IPS-15b (cell line): ENCODE results near the gene HADH.

ENCODE experiments used
- H3K27me3 ChIP-seq: one replicate; pipeline ENCODE4 v1.6.1; 2013; ENCODE audit warnings: low read length; ENCODE audit not compliant: control insufficient read depth, insufficient read depth
- H3K36me3 ChIP-seq: one replicate; pipeline ENCODE4 v1.6.1; 2013; ENCODE audit warnings: low read length; ENCODE audit not compliant: control insufficient read depth, insufficient read depth
- H3K4me1 ChIP-seq: one replicate; pipeline ENCODE4 v1.6.1; 2013; ENCODE audit warnings: mild to moderate bottlenecking, low read length; ENCODE audit not compliant: control insufficient read depth, insufficient read depth
- H3K4me3 ChIP-seq: one replicate; pipeline ENCODE4 v1.5.1; 2013; ENCODE audit warnings: low read depth, low read length
- H3K9ac ChIP-seq: one replicate; pipeline ENCODE4 v1.6.1; 2013; ENCODE audit warnings: low read depth, mild to moderate bottlenecking, low read length
- H3K9me3 ChIP-seq: one replicate; pipeline ENCODE4 v1.6.1; 2013; ENCODE audit warnings: mild to moderate bottlenecking, low read length; ENCODE audit not compliant: control insufficient read depth, insufficient read depth

Gene HADH

GRCh38 chr4:108052558-108053120 is 63.0 kb downstream of the HADH start:
- Histone ChIP-seq H3K4me1 (no peaks in the 10 kb centered on the region), H3K36me3 (no peaks in the 10 kb centered on the region), H3K9ac (no peak overlapping the region), H3K27me3 (peaks cover 14% of the 10 kb centered on the region), H3K9me3 (no peaks in the 10 kb centered on the region), H3K4me3 (no peak overlapping the region)

- Histone ChIP-seq H3K4me1 (no peaks in the 10 kb centered on the region), H3K27me3 (peaks cover 12% of the 10 kb centered on the region), H3K36me3 (no peaks in the 10 kb centered on the region), H3K9me3 (no peaks in the 10 kb centered on the region), H3K9ac (no peak overlapping the region), H3K4me3 (no peak overlapping the region)
Observed at GRCh38 chr4:108053251-108053711, 63.6 kb downstream of the HADH start.

- H3K4me1 ChIP-seq, result no peaks in the 10 kb centered on the region
- H3K9me3 ChIP-seq, result no peaks in the 10 kb centered on the region
- no peak overlapping the region for H3K4me3 ChIP-seq
- no peaks in the 10 kb centered on the region for H3K36me3 ChIP-seq
- H3K9ac ChIP-seq, result no peak overlapping the region
- H3K27me3 ChIP-seq, result peaks cover 12% of the 10 kb centered on the region
Observed at GRCh38 chr4:108054025-108054638, 64.4 kb downstream of the HADH start.

- H3K9ac ChIP-seq, result no peak overlapping the region
- no peak overlapping the region for H3K4me3 ChIP-seq
- H3K4me1 ChIP-seq, result no peaks in the 10 kb centered on the region
- H3K27me3 ChIP-seq, result peaks cover 2% of the 10 kb centered on the region
- no peaks in the 10 kb centered on the region for H3K36me3 ChIP-seq
- H3K9me3 ChIP-seq, result no peaks in the 10 kb centered on the region
Observed at GRCh38 chr4:108055787-108056186, 66.1 kb downstream of the HADH start.

- H3K9ac ChIP-seq, result no peak overlapping the region
- no peaks in the 10 kb centered on the region for H3K9me3 ChIP-seq
Observed at GRCh38 chr4:108056418-108056817, 66.7 kb downstream of the HADH start.

GRCh38 chr4:108058685-108059440 is 69.2 kb downstream of the HADH start:
- no peak overlapping the region for H3K4me3 ChIP-seq
- no peaks in the 10 kb centered on the region for H3K27me3 ChIP-seq
- H3K4me1 ChIP-seq, result no peaks in the 10 kb centered on the region
- H3K9ac ChIP-seq, result no peak overlapping the region
- H3K36me3 ChIP-seq, result no peaks in the 10 kb centered on the region
- H3K9me3 ChIP-seq, result no peaks in the 10 kb centered on the region

More at GRCh38 chr4:108056418-108056817, 66.7 kb downstream of the HADH start:
- peaks cover 2% of the 10 kb centered on the region for H3K27me3 ChIP-seq
- H3K36me3 ChIP-seq, result no peaks in the 10 kb centered on the region
- no peak overlapping the region for H3K4me3 ChIP-seq
- H3K4me1 ChIP-seq, result no peaks in the 10 kb centered on the region

- Histone ChIP-seq H3K4me3 (no peak overlapping the region), H3K4me1 (no peaks in the 10 kb centered on the region), H3K9ac (no peak overlapping the region), H3K27me3 (no peaks in the 10 kb centered on the region), H3K9me3 (no peaks in the 10 kb centered on the region), H3K36me3 (no peaks in the 10 kb centered on the region)
Observed at GRCh38 chr4:108060164-108060563, 70.5 kb downstream of the HADH start.

GRCh38 chr4:108060686-108061321 is 71.1 kb downstream of the HADH start:
- H3K36me3 ChIP-seq, result no peaks in the 10 kb centered on the region
- no peaks in the 10 kb centered on the region for H3K27me3 ChIP-seq
- no peak overlapping the region for H3K4me3 ChIP-seq
- no peaks in the 10 kb centered on the region for H3K4me1 ChIP-seq
- H3K9me3 ChIP-seq, result no peaks in the 10 kb centered on the region
- no peak overlapping the region for H3K9ac ChIP-seq

GRCh38 chr4:108068442-108068841 is 78.8 kb downstream of the HADH start:
- H3K9me3 ChIP-seq, result no peaks in the 10 kb centered on the region
- H3K4me3 ChIP-seq, result no peak overlapping the region
- H3K36me3 ChIP-seq, result no peaks in the 10 kb centered on the region

GRCh38 chr4:108070775-108071174 is 81.1 kb downstream of the HADH start:
- Histone ChIP-seq H3K4me3 (no peak overlapping the region), H3K4me1 (no peaks in the 10 kb centered on the region), H3K27me3 (no peaks in the 10 kb centered on the region), H3K9me3 (no peaks in the 10 kb centered on the region), H3K36me3 (no peaks in the 10 kb centered on the region), H3K9ac (no peak overlapping the region)

More at GRCh38 chr4:108068442-108068841, 78.8 kb downstream of the HADH start:
- Histone ChIP-seq H3K4me1 (no peaks in the 10 kb centered on the region), H3K9ac (no peak overlapping the region), H3K27me3 (no peaks in the 10 kb centered on the region)

GRCh38 chr4:108072300-108072699 is 82.6 kb downstream of the HADH start:
- Histone ChIP-seq H3K9me3 (no peaks in the 10 kb centered on the region), H3K36me3 (no peaks in the 10 kb centered on the region), H3K9ac (no peak overlapping the region), H3K27me3 (no peaks in the 10 kb centered on the region), H3K4me1 (no peaks in the 10 kb centered on the region), H3K4me3 (no peak overlapping the region)
